ENCODE measurements around the gene KISS1R.

KISS1R gene

GRCh38 chr19:913080-913748, 3.9 kb upstream of the KISS1R start, which contains the start of gene R3HDM4:
R3HDM4 (minus strand) TSS chr19:913219; CDS start chr19:913157, 62 bp downstream.
- Histone ChIP-seq H3K4me1 (ENCODE audit: control insufficient read depth, insufficient read depth, low read length) (peaks cover 2% of the 10 kb centered on the region; the same call in 1 of the 2 replicates), H3K4me3 (ENCODE audit: low read depth, low read length) (peak within 1 kb of the TSS; percentile 76), H3K9me3 (ENCODE audit: control insufficient read depth, insufficient read depth, low read depth, low read length) (no peaks in the 10 kb centered on the region), H3K27ac (ENCODE audit: extremely low read depth, low read depth, low read length) (no peak within 1 kb of the TSS; the same call in 1 of the 2 replicates), H3K36me3 (ENCODE audit: control insufficient read depth in 2 of 2, insufficient read depth in 1 of 2, low read length in 2 of 2) (no peaks in the 10 kb centered on the region; a peak in 1 of 3 replicates)
- ChIA-PET CTCF (interaction anchor here (0.6 kb wide), 1 partner anchor 331 kb away, joined by 4 read pairs; no protein-coding TSS in a partner anchor), POLR2A (no interaction called here)
- TF ChIP-seq SP2 (tag by site-specific recombination; IDR thresholded peaks at IDR 0.05) (0 out of 2 replicates have a peak, but pooled peaks have one; percentile 10), ZBTB26 (tag by site-specific recombination; optimal IDR thresholded peaks at IDR 0.05) (peak; percentile 50), ZNF221 (tag by site-specific recombination; IDR thresholded peaks at IDR 0.05; ENCODE audit: borderline replicate concordance) (no peak), ZBTB48 (tag by site-specific recombination; IDR thresholded peaks at IDR 0.05) (no peak), ZSCAN4 (tag by site-specific recombination; IDR thresholded peaks at IDR 0.05) (no peak)

- POLR2A ChIA-PET, result no interaction called here
- TF ChIP-seq SP2 (tag by site-specific recombination; IDR thresholded peaks at IDR 0.05) (peak; percentile 66), ZFHX2 (tag by site-specific recombination; conservative IDR thresholded peaks at IDR 0.05) (peak; percentile 81), ZNF341 (tag by site-specific recombination; IDR thresholded peaks at IDR 0.05; ENCODE audit: low read depth) (peak; percentile 81), ZNF302 (tag by site-specific recombination; IDR thresholded peaks at IDR 0.05; ENCODE audit: low read depth) (no peak), ZNF112 (tag by site-specific recombination; IDR thresholded peaks at IDR 0.05) (no peak), ZSCAN30 (tag by site-specific recombination; IDR thresholded peaks at IDR 0.05) (no peak), ZNF10 (tag by site-specific recombination; IDR thresholded peaks at IDR 0.05) (no peak), ZNF280C (tag by site-specific recombination; IDR thresholded peaks at IDR 0.05) (no peak), ZNF121 (tag by site-specific recombination; IDR thresholded peaks at IDR 0.05) (no peak), SP3 (tag by site-specific recombination; IDR thresholded peaks at IDR 0.05) (peak; percentile 40; the same call in 1 of the 2 replicates), ZNF747 (tag by site-specific recombination; IDR thresholded peaks at IDR 0.05) (no peak), ZNF48 (tag by site-specific recombination; IDR thresholded peaks at IDR 0.05) (no peak), ZNF335 (tag by site-specific recombination; conservative IDR thresholded peaks at IDR 0.05) (peak; percentile 39; the same call in 1 of the 2 replicates), ZNF221 (tag by site-specific recombination; IDR thresholded peaks at IDR 0.05; ENCODE audit: borderline replicate concordance) (no peak), ZNF354C (tag by site-specific recombination; IDR thresholded peaks at IDR 0.05; ENCODE audit: borderline replicate concordance, low read depth) (no peak), ZNF398 (tag by site-specific recombination; IDR thresholded peaks at IDR 0.05) (peak; percentile 87), ZNF350 (tag by site-specific recombination; IDR thresholded peaks at IDR 0.05) (no peak), ZNF16 (tag by site-specific recombination; IDR thresholded peaks at IDR 0.05; ENCODE audit: low read depth) (peak; percentile 57; the same call in 1 of the 2 replicates), GLI4 (tag by site-specific recombination; IDR thresholded peaks at IDR 0.05) (no peak), EGR2 (tag by site-specific recombination; IDR thresholded peaks at IDR 0.05; ENCODE audit: low read depth) (peak; percentile 56), ZNF140 (tag by site-specific recombination; IDR thresholded peaks at IDR 0.05) (no peak)
- Histone ChIP-seq H3K4me1 (ENCODE audit: control insufficient read depth, insufficient read depth, low read length) (peaks cover 2% of the 10 kb centered on the region; the same call in 1 of the 2 replicates), H3K36me3 (ENCODE audit: control insufficient read depth in 2 of 2, insufficient read depth in 1 of 2, low read length in 2 of 2) (no peaks in the 10 kb centered on the region), H3K9me3 (ENCODE audit: control insufficient read depth, insufficient read depth, low read depth, low read length) (no peaks in the 10 kb centered on the region), H3K27ac (ENCODE audit: extremely low read depth, low read depth, low read length) (no peak overlapping the region), H3K4me3 (ENCODE audit: low read depth, low read length) (peak overlapping the region; percentile 16)
- CTCF ChIA-PET, result interaction anchor here (0.6 to 1.4 kb wide), 7 partner anchors 53 to 441 kb away, joined by 3 to 4 read pairs (median 4); partner anchors contain the start of gene WDR18
Observed at GRCh38 chr19:916645-917322, 349 bp upstream of the KISS1R start.

Data from HEK293 (cell line).